B cell (primary cell): ENCODE data around the gene TMEM250. TPM values are rescaled to one million over a fixed set of nuclear protein-coding genes. Genes with fewer than 3 reads are reported as not detected.

Experiments used
- ATAC-seq: fragments of 200-7000 bp; cut with Tn5 transposase; one replicate; pipeline ENCODE4 v1.10.0; 2021; ENCODE audit warnings: low read depth, mild to moderate bottlenecking, moderate number of reproducible peaks, moderate library complexity
- CTCF ChIA-PET: fragments of 350-600 bp; sonication (Branson Sonifier 250); formaldehyde crosslinking; loops from one replicate; lab custom pipeline; 2021; ENCODE audit warnings: antibody characterized with exemption, inconsistent platforms; lab: Charles Lee
- POLR2A ChIA-PET: fragments of 350-600 bp; sonication (Branson Sonifier 250); formaldehyde crosslinking; loops from one replicate; lab custom pipeline; 2021; ENCODE audit warnings: antibody characterized with exemption; lab: Charles Lee
- DNase-seq: peaks from one replicate; pipeline ENCODE4 v3.0.0; 2013
- H2AFZ ChIP-seq: 2 replicates; pipeline ENCODE4 v1.6.1; 2012; ENCODE audit warnings: mild to moderate bottlenecking, low read depth, low read length; ENCODE audit not compliant: insufficient read depth, poor library complexity, severe bottlenecking
- H3K27ac ChIP-seq, 2 donors: 1 replicate in 1 of 2; 2 replicates in 1 of 2; pipeline ENCODE4 v1.5.1; 2012 to 2013; ENCODE audit warnings: low read length in 2 of 2, mild to moderate bottlenecking in 2 of 2, moderate library complexity in 1 of 2
- H3K27me3 ChIP-seq, 4 experiments: fragments of 200-600 bp in 1 of 4; sonication (generic) in 1 of 4; replicated peaks in 1 of 4; 1 replicate in 2 of 4; 2 replicates in 2 of 4; pipeline versions ENCODE4 v1.6.1 to v1.7.0; 2013 to 2016; ENCODE audit warnings: low read length in 3 of 4, mild to moderate bottlenecking in 2 of 4, mixed read lengths in 1 of 4, moderate library complexity in 1 of 4; ENCODE audit not compliant: insufficient read depth in 4 of 4, control insufficient read depth in 3 of 4; ENCODE audit errors: control extremely low read depth in 1 of 4
- H3K36me3 ChIP-seq, 2 experiments: replicated peaks in 1 of 2; 1 replicate in 1 of 2; 2 replicates in 1 of 2; pipeline versions ENCODE4 v1.6.1 to v1.7.1; 2013; ENCODE audit warnings: low read length in 1 of 2; ENCODE audit not compliant: insufficient read depth in 2 of 2, control insufficient read depth in 1 of 2; ENCODE audit errors: control extremely low read depth in 1 of 2, extremely low read depth in 1 of 2
- H3K4me1 ChIP-seq, 2 donors: fragments of 200-600 bp in 1 of 2; sonication (generic) in 1 of 2; 1 replicate in 1 of 2; 2 replicates in 1 of 2; pipeline versions ENCODE4 v1.5.1 to v1.6.1; 2013 to 2017; ENCODE audit warnings: low read length in 2 of 2; ENCODE audit not compliant: control insufficient read depth in 2 of 2, insufficient read depth in 2 of 2
- H3K4me2 ChIP-seq: replicated peaks from 2 replicates; pipeline ENCODE3; 2012; ENCODE audit warnings: mild to moderate bottlenecking, low read depth, low read length; ENCODE audit not compliant: poor library complexity, severe bottlenecking
- H3K4me3 ChIP-seq, 5 experiments: fragments of 200-600 bp in 1 of 5; sonication (generic) in 1 of 5; 1 replicate in 3 of 5; 2 replicates in 2 of 5; pipeline versions ENCODE4 v1.5.1 to v1.7.0; 2011 to 2016; ENCODE audit warnings: low read length in 4 of 5, mild to moderate bottlenecking in 4 of 5, low read depth in 2 of 5, control low read depth in 1 of 5, moderate library complexity in 1 of 5; ENCODE audit not compliant: insufficient read depth in 1 of 5; ENCODE audit errors: control extremely low read depth in 1 of 5, extremely low read depth in 1 of 5
- H3K79me2 ChIP-seq: fragments of 200-600 bp; sonication (generic); one replicate; pipeline ENCODE4 v1.6.0; 2016; ENCODE audit warnings: low read length; ENCODE audit not compliant: control insufficient read depth, insufficient read depth
- H3K9ac ChIP-seq: fragments of 200-600 bp; sonication (generic); 2 replicates; pipeline ENCODE4 v1.6.1; 2017; ENCODE audit warnings: mild to moderate bottlenecking, low read length, moderate library complexity
- H3K9me3 ChIP-seq, 3 donors: one replicate each; pipeline versions ENCODE4 v1.6.1 to v1.7.1; 2013; ENCODE audit warnings: low read length in 2 of 3; ENCODE audit not compliant: control insufficient read depth in 2 of 3, insufficient read depth in 1 of 3; ENCODE audit errors: control extremely low read depth in 1 of 3
- H4K20me1 ChIP-seq: 2 replicates; pipeline ENCODE4 v1.6.0; 2012; ENCODE audit warnings: mild to moderate bottlenecking, low read length; ENCODE audit not compliant: insufficient read depth, control insufficient read depth, poor library complexity, severe bottlenecking
- H3K27ac Mint-ChIP-seq: one replicate; pipeline ENCODE4 v1.8.0; 2021; ENCODE audit warnings: mixed read lengths
- H3K27me3 Mint-ChIP-seq: one replicate; pipeline ENCODE4 v1.8.0; 2021; ENCODE audit warnings: mixed read lengths
- H3K4me1 Mint-ChIP-seq: one replicate; pipeline ENCODE4 v1.8.0; 2021; ENCODE audit warnings: mixed read lengths
- H3K4me3 Mint-ChIP-seq: one replicate; pipeline ENCODE4 v1.8.0; 2021; ENCODE audit warnings: mixed read lengths
- H3K9me3 Mint-ChIP-seq: one replicate; pipeline ENCODE4 v1.8.0; 2022; ENCODE audit warnings: mixed read lengths; ENCODE audit not compliant: insufficient read depth
- CTCF ChIP-seq: fragments of 200-600 bp; IDR thresholded peaks from one replicate; pipeline ENCODE4 v1.8.0; 2022; ENCODE audit warnings: antibody characterized with exemption, mild to moderate bottlenecking
- EZH2 ChIP-seq: IDR thresholded peaks from 2 replicates; pipeline ENCODE4 v1.6.1; 2012; ENCODE audit warnings: borderline replicate concordance, low read depth, mild to moderate bottlenecking, moderate library complexity, low read length; ENCODE audit not compliant: insufficient read depth, poor library complexity, severe bottlenecking
- WGBS: methylation state at CpG from one replicate; pipeline ENCODE4 v1.1.5; 2013; ENCODE audit warnings: missing lambda C conversion rate; ENCODE audit not compliant: insufficient coverage; 5-methylcytosine and 5-hydroxymethylcytosine counted together
- intact Hi-C: fragments of 100-400 bp; cut with micrococcal nuclease; formaldehyde crosslinking; loops from one replicate; pipeline ENCODE4 v1.10.0; 2022
- polyA plus RNA-seq: library from polyadenylated mRNA; depleted of rRNA; stranded (reverse); fragments of >200 nt; gene quantifications from 2 replicates; pipeline ENCODE4 v1.2.3, GENCODE V29; 2012
- total RNA-seq, 2 donors: library from RNA; stranded (reverse); fragments of 120-200 nt in 1 of 2; gene quantifications; 1 replicate in 1 of 2; 2 replicates in 1 of 2; pipeline versions ENCODE4 v1.2.3 to v1.2.4, GENCODE V29; 2013 to 2022

Gene TMEM250
- total and polyA plus RNA-seq, 2 donors (not counting 1 experiment from before 2014, with no cell fraction given), result 11.1 to 29.6 TPM

- H4K20me1 ChIP-seq, result no peaks in the 10 kb centered on the region
- 100% methylated on average over 2 of the region's 2 CpGs for WGBS
Measured at GRCh38 chr9:136124976-136125692, 6.5 kb upstream of the TMEM250 start.

More at GRCh38 chr9:136124976-136125692, 6.5 kb upstream of the TMEM250 start:
- no peak overlapping the region for H3K4me3 ChIP-seq
- H3K4me2 ChIP-seq, result no peak overlapping the region
- intact Hi-C loops, result no loop called here
- peaks cover 0 to 3% (median 0%) of the 10 kb centered on the region in 3 donors for H3K9me3 ChIP-seq
- ATAC-seq, result no peak
- DNase-seq, result no peak
- CTCF ChIA-PET, result interaction anchor here (2.2 to 6.2 kb wide), 3 partner anchors 9 to 158 kb away, joined by 6 to 124 read pairs (median 56); no protein-coding TSS in a partner anchor
- POLR2A ChIA-PET, result no interaction called here
- Mint-ChIP-seq H3K27ac (no peak overlapping the region), H3K4me1 (peaks cover 4% of the 10 kb centered on the region), H3K9me3 (no peaks in the 10 kb centered on the region), H3K27me3 (peaks cover 27% of the 10 kb centered on the region), H3K4me3 (no peak overlapping the region)
- no peak overlapping the region for H3K9ac ChIP-seq
- no peak for TF ChIP-seq EZH2
- no peak for TF ChIP-seq CTCF
- no peaks in the 10 kb centered on the region for H3K27me3 ChIP-seq
- H3K27ac ChIP-seq, result no peak overlapping the region
- H3K36me3 ChIP-seq, result no peaks in the 10 kb centered on the region
- peaks cover 0 to 10% of the 10 kb centered on the region in 2 donors for H3K4me1 ChIP-seq
- no peak overlapping the region for H2AFZ ChIP-seq
- peaks cover 3% of the 10 kb centered on the region for H3K79me2 ChIP-seq
